DOHH2 (cell line): ENCODE measurements around the gene RGS7.

Source experiments
- CTCF ChIP-seq: fragments of 200-600 bp; sonication (generic); IDR thresholded peaks from one replicate; pipeline ENCODE4 v1.5.1; 2014; ENCODE audit warnings: antibody characterized with exemption, mild to moderate bottlenecking, low read depth, low read length; ENCODE audit not compliant: poor library complexity, severe bottlenecking
- EZH2phosphoT487 ChIP-seq: fragments of 200-600 bp; sonication (generic); IDR thresholded peaks from 2 replicates; pipeline ENCODE4 v1.6.1; 2017; ENCODE audit warnings: borderline replicate concordance, mild to moderate bottlenecking, antibody characterized with exemption, low read length, moderate library complexity, mixed read lengths

DNA sequence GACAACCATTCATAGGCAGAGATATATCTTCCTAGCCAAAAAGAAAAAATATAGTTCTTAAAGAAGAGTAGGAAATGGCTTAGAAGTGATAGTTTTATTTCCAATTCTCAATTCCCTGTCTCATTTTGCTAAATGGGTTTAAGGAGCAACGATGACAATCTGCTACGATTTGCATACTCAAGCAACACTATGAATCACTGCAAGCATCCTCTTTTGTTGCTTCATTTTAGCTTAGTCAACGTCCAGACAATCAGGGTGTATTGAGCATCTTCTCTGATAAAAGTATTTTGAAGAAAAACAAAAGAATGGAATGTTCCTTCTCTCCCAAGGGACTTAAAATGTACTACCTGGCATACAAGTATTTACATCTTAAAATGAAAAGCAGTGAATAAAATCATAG is 80.6 kb downstream of the RGS7 start:
- TF ChIP-seq CTCF = no peak
- TF ChIP-seq EZH2phosphoT487 = no peak
